ENCODE data around the gene CUBN.

The CUBN gene

GRCh38 chr10:16780338-16780880 is 349.2 kb downstream of the CUBN start:
- no peak for DNase-seq
- Histone ChIP-seq H3K27me3 (replicated peaks in 2 of 5; ENCODE audit: control insufficient read depth in 4 of 5, insufficient read depth in 5 of 5, low read length in 4 of 5) (no peaks in the 10 kb centered on the region), H3K27ac (ENCODE audit: insufficient read depth in 1 of 2, low read depth in 1 of 2, low read length in 2 of 2, poor library complexity in 1 of 2, severe bottlenecking in 2 of 2) (no peak overlapping the region), H3K9me3 (ENCODE audit: control extremely low read depth in 1 of 5, control insufficient read depth in 4 of 5, insufficient read depth in 2 of 5, low read depth in 1 of 5, low read length in 4 of 5) (peaks cover 0 to 3% (median 0%) of the 10 kb centered on the region in 5 experiments), H3K4me3 (ENCODE audit: control insufficient read depth in 1 of 7, extremely low read depth in 1 of 7, insufficient read depth in 4 of 7, low read depth in 2 of 7, low read length in 6 of 7) (no peak overlapping the region), H3K36me3 (ENCODE audit: control insufficient read depth in 4 of 4, insufficient read depth in 4 of 4, low read length in 3 of 4) (peaks cover 0 to 28% (median 2%) of the 10 kb centered on the region in 4 experiments), H3K4me1 (ENCODE audit: control extremely low read depth in 1 of 4, control insufficient read depth in 4 of 4, insufficient read depth in 4 of 4, low read length in 3 of 4) (peaks cover 0 to 2% (median 0%) of the 10 kb centered on the region in 4 experiments)
- ChIA-PET POLR2A (no interaction called here), CTCF (no interaction called here)
- WGBS (ENCODE audit: insufficient coverage), result 95% methylated on average over 5 of the region's 7 CpGs

DNA sequence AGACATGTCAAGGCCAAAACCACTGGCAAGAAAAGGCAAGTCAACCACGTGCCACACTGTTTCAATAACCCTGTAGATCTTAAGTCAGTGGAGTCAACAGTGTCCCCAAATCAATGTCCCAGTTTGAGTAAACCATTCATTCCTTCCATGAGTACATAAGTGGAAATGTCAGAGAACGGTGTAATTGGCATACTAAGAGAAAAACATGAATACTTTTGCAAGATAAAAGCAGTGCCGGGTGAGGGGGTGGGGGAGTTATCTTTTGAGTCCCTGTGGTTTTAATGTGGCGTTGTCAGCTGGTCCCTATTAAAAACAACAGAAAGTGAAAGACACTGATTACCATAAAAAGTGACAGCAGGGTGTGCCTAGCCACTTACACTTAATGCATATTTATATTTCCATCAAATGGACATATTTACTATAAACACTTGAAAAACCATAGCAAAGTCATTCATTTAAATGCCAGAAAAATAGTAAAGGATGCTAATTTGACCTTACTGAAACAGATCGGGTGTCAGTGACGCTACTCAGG is 350.2 kb downstream of the CUBN start:
- 93% methylated on average over 6 of the region's 6 CpGs for WGBS (ENCODE audit: insufficient coverage)
- Histone ChIP-seq H3K36me3 (ENCODE audit: control insufficient read depth in 4 of 4, insufficient read depth in 4 of 4, low read length in 3 of 4) (peaks cover 0 to 28% (median 2%) of the 10 kb centered on the region in 4 experiments), H3K27ac (ENCODE audit: insufficient read depth in 1 of 2, low read depth in 1 of 2, low read length in 2 of 2, poor library complexity in 1 of 2, severe bottlenecking in 2 of 2) (no peak overlapping the region), H3K9me3 (ENCODE audit: control extremely low read depth in 1 of 5, control insufficient read depth in 4 of 5, insufficient read depth in 2 of 5, low read depth in 1 of 5, low read length in 4 of 5) (no peaks in the 10 kb centered on the region), H3K27me3 (replicated peaks in 2 of 5; ENCODE audit: control insufficient read depth in 4 of 5, insufficient read depth in 5 of 5, low read length in 4 of 5) (no peaks in the 10 kb centered on the region), H3K4me1 (ENCODE audit: control extremely low read depth in 1 of 4, control insufficient read depth in 4 of 4, insufficient read depth in 4 of 4, low read length in 3 of 4) (peaks cover 0 to 2% (median 0%) of the 10 kb centered on the region in 4 experiments), H3K4me3 (ENCODE audit: control insufficient read depth in 1 of 7, extremely low read depth in 1 of 7, insufficient read depth in 4 of 7, low read depth in 2 of 7, low read length in 6 of 7) (no peak overlapping the region)
- DNase-seq, result peak in 2 of 3 donors; percentile 6 to 17
- ChIA-PET CTCF (no interaction called here), POLR2A (no interaction called here)

DNA sequence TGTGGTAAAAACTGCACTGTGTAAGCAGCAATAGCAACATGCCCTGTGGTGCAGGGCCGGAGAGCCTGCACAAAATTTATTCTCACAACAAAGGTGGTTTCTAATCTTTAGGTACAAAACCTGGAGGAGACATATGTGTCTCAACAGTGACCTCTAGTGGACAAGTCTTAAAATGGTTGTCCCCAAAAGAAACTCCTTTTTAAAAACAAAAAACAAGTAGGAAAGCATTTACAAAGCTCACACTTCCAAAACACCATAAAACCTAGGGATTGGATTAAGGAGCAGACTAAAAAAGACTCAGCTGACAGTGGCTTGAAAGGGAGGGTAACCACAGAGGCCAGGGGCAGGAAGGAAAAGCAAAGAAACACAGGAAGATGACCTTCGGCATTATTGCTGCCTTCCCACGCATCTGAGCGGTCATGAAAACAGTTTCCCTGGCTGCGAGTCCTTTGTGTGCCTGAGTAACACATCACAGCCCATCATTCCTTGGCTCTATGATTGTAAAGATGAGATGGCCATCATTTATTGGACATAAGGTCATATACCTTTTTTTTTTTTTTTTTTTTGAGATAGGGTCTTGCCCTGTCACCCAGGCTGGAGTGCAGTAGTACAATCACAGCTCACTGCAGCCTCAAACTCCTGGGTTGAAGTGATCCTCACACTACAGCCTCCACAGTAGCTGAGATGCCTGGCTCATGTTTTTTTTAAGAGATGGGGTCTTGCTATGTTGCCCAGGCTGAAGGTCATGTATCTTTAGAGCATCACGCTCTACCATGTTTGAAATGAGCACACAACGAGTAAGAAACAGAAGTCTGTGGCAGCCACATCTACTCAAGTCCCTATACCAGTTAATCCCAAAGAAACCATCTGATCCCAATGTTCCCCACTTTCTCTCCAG is 351.9 kb downstream of the CUBN start:
- H3K27me3 ChIP-seq (replicated peaks in 2 of 5; ENCODE audit: control insufficient read depth in 4 of 5, insufficient read depth in 5 of 5, low read length in 4 of 5), result no peaks in the 10 kb centered on the region
- H3K4me3 ChIP-seq (ENCODE audit: control insufficient read depth in 1 of 7, extremely low read depth in 1 of 7, insufficient read depth in 4 of 7, low read depth in 2 of 7, low read length in 6 of 7), result no peak overlapping the region
- ChIA-PET POLR2A (no interaction called here), CTCF (interaction anchor here (0.7 to 1.5 kb wide), 5 partner anchors 12 to 898 kb away, joined by 3 to 4 read pairs (median 3); no protein-coding TSS in a partner anchor)
- H3K4me1 ChIP-seq (ENCODE audit: control extremely low read depth in 1 of 4, control insufficient read depth in 4 of 4, insufficient read depth in 4 of 4, low read length in 3 of 4), result peaks cover 0 to 2% (median 0%) of the 10 kb centered on the region in 4 experiments
- no peak overlapping the region for H3K27ac ChIP-seq (ENCODE audit: insufficient read depth in 1 of 2, low read depth in 1 of 2, low read length in 2 of 2, poor library complexity in 1 of 2, severe bottlenecking in 2 of 2)
- H3K36me3 ChIP-seq (ENCODE audit: control insufficient read depth in 4 of 4, insufficient read depth in 4 of 4, low read length in 3 of 4), result peaks cover 0 to 28% (median 2%) of the 10 kb centered on the region in 4 experiments
- DNase-seq, result peak; percentile 53 to 79 (median 76)
- 50% methylated on average over 2 of the region's 7 CpGs for WGBS (ENCODE audit: insufficient coverage)
- H3K9me3 ChIP-seq (ENCODE audit: control extremely low read depth in 1 of 5, control insufficient read depth in 4 of 5, insufficient read depth in 2 of 5, low read depth in 1 of 5, low read length in 4 of 5), result no peaks in the 10 kb centered on the region

- peaks cover 0 to 28% (median 2%) of the 10 kb centered on the region in 4 experiments for H3K36me3 ChIP-seq (ENCODE audit: control insufficient read depth in 4 of 4, insufficient read depth in 4 of 4, low read length in 3 of 4)
- H3K27ac ChIP-seq (ENCODE audit: insufficient read depth in 1 of 2, low read depth in 1 of 2, low read length in 2 of 2, poor library complexity in 1 of 2, severe bottlenecking in 2 of 2), result no peak overlapping the region
- WGBS (ENCODE audit: insufficient coverage), result 63% methylated on average over 2 of the region's 3 CpGs
- H3K27me3 ChIP-seq (replicated peaks in 2 of 5; ENCODE audit: control insufficient read depth in 4 of 5, insufficient read depth in 5 of 5, low read length in 4 of 5), result no peaks in the 10 kb centered on the region
- ChIA-PET CTCF (interaction anchor here (0.9 to 1.5 kb wide), 2 partner anchors 11 to 876 kb away, joined by 3 to 4 read pairs; no protein-coding TSS in a partner anchor), POLR2A (no interaction called here)
- DNase-seq, result no peak
- no peaks in the 10 kb centered on the region for H3K9me3 ChIP-seq (ENCODE audit: control extremely low read depth in 1 of 5, control insufficient read depth in 4 of 5, insufficient read depth in 2 of 5, low read depth in 1 of 5, low read length in 4 of 5)
- no peak overlapping the region for H3K4me3 ChIP-seq (ENCODE audit: control insufficient read depth in 1 of 7, extremely low read depth in 1 of 7, insufficient read depth in 4 of 7, low read depth in 2 of 7, low read length in 6 of 7)
- peaks cover 0 to 2% (median 0%) of the 10 kb centered on the region in 4 experiments for H3K4me1 ChIP-seq (ENCODE audit: control extremely low read depth in 1 of 4, control insufficient read depth in 4 of 4, insufficient read depth in 4 of 4, low read length in 3 of 4)
Observed at GRCh38 chr10:16776896-16777295, 352.7 kb downstream of the CUBN start.

Data from common myeloid progenitor, CD34-positive (primary cell).